SU-DHL-6 (cell line): ENCODE measurements around the gene LAMA3.

Experiments used
- H2AFZ ChIP-seq: fragments of 200-600 bp; sonication (generic); 2 replicates; pipeline ENCODE4 v1.6.1; 2014; ENCODE audit warnings: low read depth, mild to moderate bottlenecking, moderate library complexity, mixed read lengths, antibody characterized with exemption, low read length; ENCODE audit not compliant: severe bottlenecking
- H3F3A ChIP-seq: fragments of 200-600 bp; shearing (Covaris generic); 2 replicates; pipeline ENCODE4 v1.6.0; 2016; ENCODE audit warnings: antibody characterized with exemption, mild to moderate bottlenecking; ENCODE audit not compliant: insufficient read depth
- H3K27ac ChIP-seq: fragments of 200-600 bp; sonication (generic); 2 replicates; pipeline ENCODE4 v1.5.1; 2016; ENCODE audit warnings: low read depth, mild to moderate bottlenecking, low read length, moderate library complexity, mixed read lengths
- H3K27me3 ChIP-seq: fragments of 200-600 bp; sonication (generic), shearing (Covaris generic); 2 replicates; pipeline ENCODE4 v1.6.0; 2014; ENCODE audit warnings: mild to moderate bottlenecking, low read length
- H3K36me3 ChIP-seq: fragments of 200-600 bp; sonication (generic); 2 replicates; pipeline ENCODE4 v1.6.1; 2014; ENCODE audit warnings: mild to moderate bottlenecking, low read length, mixed read lengths
- H3K4me2 ChIP-seq: fragments of 300-600, 200-600 bp; shearing (Covaris generic), sonication (generic); 2 replicates; pipeline ENCODE4 v1.6.0; 2014; ENCODE audit warnings: low read length, low read depth, mild to moderate bottlenecking; ENCODE audit not compliant: poor library complexity, severe bottlenecking
- H3K4me3 ChIP-seq: fragments of 200-600 bp; sonication (generic); 2 replicates; pipeline ENCODE4 v1.5.1; 2014; ENCODE audit warnings: antibody characterized with exemption, low read length, mild to moderate bottlenecking, mixed read lengths; ENCODE audit not compliant: insufficient read depth, poor library complexity, severe bottlenecking
- H3K79me2 ChIP-seq: fragments of 200-600 bp; sonication (generic); 2 replicates; pipeline ENCODE4 v1.6.1; 2014; ENCODE audit warnings: mild to moderate bottlenecking, low read length, moderate library complexity; ENCODE audit not compliant: insufficient read depth
- H3K9ac ChIP-seq: fragments of 200-600 bp; sonication (generic); 2 replicates; pipeline ENCODE4 v1.7.0; 2014; ENCODE audit warnings: mild to moderate bottlenecking, low read length
- H3K9me2 ChIP-seq: fragments of 200-600 bp; sonication (generic); replicated peaks from 2 replicates; pipeline ENCODE4 v1.6.1; 2014; ENCODE audit warnings: low read length; ENCODE audit not compliant: insufficient read depth
- H3K9me3 ChIP-seq: fragments of 200-600 bp; sonication (generic); 2 replicates; pipeline ENCODE4 v1.6.1; 2014; ENCODE audit warnings: low read length, mixed read lengths; ENCODE audit not compliant: insufficient read depth
- H4K20me1 ChIP-seq: fragments of 200-600 bp; sonication (generic); 2 replicates; pipeline ENCODE4 v1.6.1; 2014; ENCODE audit warnings: low read depth, mild to moderate bottlenecking, antibody characterized with exemption, low read length, moderate library complexity, mixed read lengths
- EZH2phosphoT487 ChIP-seq: fragments of 200-600 bp; sonication (generic), shearing (Covaris generic); conservative IDR thresholded peaks from 2 replicates; pipeline ENCODE4 v1.6.1; 2018; ENCODE audit warnings: mild to moderate bottlenecking, antibody characterized with exemption, low read length, moderate library complexity, mixed read lengths
- TF ChIP-seq, protein P1 (sequence below): fragments of 200-600 bp; sonication (generic); IDR thresholded peaks from one replicate; pipeline ENCODE4 v1.5.1; 2017; ENCODE audit warnings: antibody characterized with exemption, mild to moderate bottlenecking, low read length, moderate library complexity; ENCODE audit not compliant: insufficient read depth, poor library complexity, severe bottlenecking

Gene LAMA3

GRCh38 chr18:23983112-23983511 lies 293.9 kb downstream of the LAMA3 start:
- TF ChIP-seq, protein P1, sequence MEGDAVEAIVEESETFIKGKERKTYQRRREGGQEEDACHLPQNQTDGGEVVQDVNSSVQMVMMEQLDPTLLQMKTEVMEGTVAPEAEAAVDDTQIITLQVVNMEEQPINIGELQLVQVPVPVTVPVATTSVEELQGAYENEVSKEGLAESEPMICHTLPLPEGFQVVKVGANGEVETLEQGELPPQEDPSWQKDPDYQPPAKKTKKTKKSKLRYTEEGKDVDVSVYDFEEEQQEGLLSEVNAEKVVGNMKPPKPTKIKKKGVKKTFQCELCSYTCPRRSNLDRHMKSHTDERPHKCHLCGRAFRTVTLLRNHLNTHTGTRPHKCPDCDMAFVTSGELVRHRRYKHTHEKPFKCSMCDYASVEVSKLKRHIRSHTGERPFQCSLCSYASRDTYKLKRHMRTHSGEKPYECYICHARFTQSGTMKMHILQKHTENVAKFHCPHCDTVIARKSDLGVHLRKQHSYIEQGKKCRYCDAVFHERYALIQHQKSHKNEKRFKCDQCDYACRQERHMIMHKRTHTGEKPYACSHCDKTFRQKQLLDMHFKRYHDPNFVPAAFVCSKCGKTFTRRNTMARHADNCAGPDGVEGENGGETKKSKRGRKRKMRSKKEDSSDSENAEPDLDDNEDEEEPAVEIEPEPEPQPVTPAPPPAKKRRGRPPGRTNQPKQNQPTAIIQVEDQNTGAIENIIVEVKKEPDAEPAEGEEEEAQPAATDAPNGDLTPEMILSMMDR = no peak
- TF ChIP-seq EZH2phosphoT487 = no peak

DNA sequence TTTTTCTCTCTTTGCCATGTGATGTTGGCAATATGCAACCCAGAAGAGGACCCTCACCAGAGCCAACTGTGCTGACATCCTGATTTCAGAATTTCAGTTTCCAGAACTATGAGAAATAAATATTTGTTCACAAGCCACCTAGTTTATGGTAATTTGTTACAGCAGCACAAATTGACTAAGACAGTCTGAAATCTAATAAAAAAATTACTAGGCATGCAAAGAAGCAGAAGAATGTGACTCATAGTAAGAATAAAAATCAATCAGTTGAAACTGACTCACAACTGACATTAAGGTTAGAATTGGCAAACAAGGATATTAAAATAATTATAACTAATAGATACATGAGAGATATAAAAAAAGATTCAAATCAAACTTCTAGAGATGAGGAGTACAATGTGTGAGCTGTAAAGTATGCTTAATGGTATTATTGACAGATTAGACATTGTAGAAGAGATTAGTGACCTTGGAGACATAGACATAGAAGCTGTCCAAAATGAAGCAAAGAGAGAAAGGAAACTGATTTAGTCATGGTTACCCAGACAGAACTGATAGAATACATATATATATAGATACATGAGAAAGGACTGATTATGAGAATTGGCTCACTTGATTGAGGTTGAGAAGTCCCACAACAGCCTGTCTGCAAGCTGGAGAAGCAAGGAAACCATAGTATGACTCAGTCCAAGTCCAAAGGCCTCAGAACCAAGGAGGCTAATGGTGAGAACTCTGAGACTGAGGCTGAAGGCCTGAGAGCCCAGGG lies 297.5 kb downstream of the LAMA3 start:
- H3K27ac ChIP-seq = no peak overlapping the region
- H3K9me3 ChIP-seq = no peaks in the 10 kb centered on the region
- no peaks in the 10 kb centered on the region for H3K9me2 ChIP-seq
- no peak overlapping the region for H2AFZ ChIP-seq
- H3K36me3 ChIP-seq = no peaks in the 10 kb centered on the region
- H3K9ac ChIP-seq = no peak overlapping the region
- no peaks in the 10 kb centered on the region for H3K79me2 ChIP-seq
- H3K4me2 ChIP-seq = no peak overlapping the region
- H3K27me3 ChIP-seq = no peaks in the 10 kb centered on the region
- H4K20me1 ChIP-seq = no peaks in the 10 kb centered on the region
- no peak overlapping the region for H3K4me3 ChIP-seq
- no peaks in the 10 kb centered on the region for H3F3A ChIP-seq
- TF ChIP-seq, protein P1 = no peak
- no peak for TF ChIP-seq EZH2phosphoT487

More at GRCh38 chr18:23983112-23983511, 293.9 kb downstream of the LAMA3 start:
- Histone ChIP-seq H3K9ac (no peak overlapping the region), H3K9me2 (no peaks in the 10 kb centered on the region), H3K9me3 (no peaks in the 10 kb centered on the region), H4K20me1 (no peaks in the 10 kb centered on the region), H3F3A (no peaks in the 10 kb centered on the region), H3K36me3 (no peaks in the 10 kb centered on the region), H3K4me2 (no peak overlapping the region), H2AFZ (no peak overlapping the region), H3K79me2 (no peaks in the 10 kb centered on the region), H3K27me3 (no peaks in the 10 kb centered on the region), H3K27ac (no peak overlapping the region), H3K4me3 (no peak overlapping the region)

GRCh38 chr18:23990474-23991410 lies 301.5 kb downstream of the LAMA3 start:
- H3K79me2 ChIP-seq = no peaks in the 10 kb centered on the region
- H3K36me3 ChIP-seq = no peaks in the 10 kb centered on the region
- H3K9ac ChIP-seq = no peak overlapping the region
- H3K27me3 ChIP-seq = no peaks in the 10 kb centered on the region
- H3F3A ChIP-seq = no peaks in the 10 kb centered on the region
- H2AFZ ChIP-seq = no peak overlapping the region
- H3K9me3 ChIP-seq = no peaks in the 10 kb centered on the region
- no peak for TF ChIP-seq EZH2phosphoT487
- TF ChIP-seq, protein P1 = no peak
- no peak overlapping the region for H3K4me2 ChIP-seq
- H3K9me2 ChIP-seq = no peaks in the 10 kb centered on the region
- no peak overlapping the region for H3K4me3 ChIP-seq
- H4K20me1 ChIP-seq = no peaks in the 10 kb centered on the region
- H3K27ac ChIP-seq = no peak overlapping the region
